Endothelial cell of umbilical vein (primary cell): ENCODE results near the gene UQCRC1. TPM values are rescaled to one million over a fixed set of nuclear protein-coding genes. Genes with fewer than 3 reads are reported as not detected.

Experiments
- BruUV-seq: library from RNA; stranded (reverse); fragments of 400-500 nt; replicated peaks from 2 replicates; lab custom pipeline; 2021; lab: Mats Ljungman, UMichigan
- CTCF ChIA-PET: fragments of 300-600, 350-600 bp; sonication (Branson Sonifier 250); formaldehyde crosslinking; loops from one replicate; lab custom pipeline; 2021; ENCODE audit warnings: antibody characterized with exemption, inconsistent platforms; lab: Charles Lee
- POLR2A ChIA-PET: fragments of 300-600, 350-600 bp; sonication (Branson Sonifier 250); formaldehyde crosslinking; loops from one replicate; lab custom pipeline; 2021; ENCODE audit warnings: antibody characterized with exemption, inconsistent platforms; lab: Charles Lee
- DNase-seq: peaks from one replicate; pipeline ENCODE4 v3.0.0-alpha.2; 2011; ENCODE audit warnings: low read depth, low spot score
- FAIRE-seq: peaks from 2 replicates; lab custom pipeline; 2011; peaks lifted over from hg19 to GRCh38; lab: Jason Lieb, UNC
- H2AFZ ChIP-seq: 2 replicates; pipeline ENCODE4 v1.6.0; 2012; ENCODE audit warnings: low read depth, low read length, control low read depth, inconsistent platforms
- H3K27ac ChIP-seq: 2 replicates; pipeline ENCODE4 v1.5.1; 2011; ENCODE audit warnings: low read depth, mild to moderate bottlenecking, control low read depth, low read length, moderate library complexity; ENCODE audit not compliant: insufficient read depth
- H3K27me3 ChIP-seq, 2 experiments: 2 replicates each; pipeline versions ENCODE4 v1.6.0 to v1.6.1; 2011; ENCODE audit warnings: low read length in 2 of 2, mixed read lengths in 1 of 2; ENCODE audit not compliant: control insufficient read depth in 2 of 2, insufficient read depth in 2 of 2
- H3K36me3 ChIP-seq, 2 experiments: 2 replicates in 1 of 2; 3 replicates in 1 of 2; pipeline ENCODE4 v1.5.1; 2011; ENCODE audit warnings: low read length in 2 of 2, mild to moderate bottlenecking in 1 of 2, moderate library complexity in 1 of 2; ENCODE audit not compliant: control insufficient read depth in 2 of 2, insufficient read depth in 2 of 2; ENCODE audit errors: extremely low read depth in 1 of 2
- H3K4me1 ChIP-seq: 3 replicates; pipeline ENCODE4 v1.5.1; 2011; ENCODE audit warnings: mild to moderate bottlenecking, low read length; ENCODE audit not compliant: control insufficient read depth, insufficient read depth; ENCODE audit errors: extremely low read depth
- H3K4me2 ChIP-seq: 2 replicates; pipeline ENCODE4 v1.6.1; 2011; ENCODE audit warnings: low read length, control low read depth, mixed read lengths; ENCODE audit not compliant: insufficient read depth
- H3K4me3 ChIP-seq, 3 experiments: fragments of 200-600 bp in 1 of 3; sonication (generic), shearing (Covaris generic) in 1 of 3; replicated peaks in 1 of 3; 2 replicates each; pipeline ENCODE4 v1.5.1; 2011 to 2016; ENCODE audit warnings: control low read depth in 3 of 3, low read length in 3 of 3, mild to moderate bottlenecking in 2 of 3, inconsistent platforms in 1 of 3, low read depth in 1 of 3, moderate library complexity in 1 of 3; ENCODE audit not compliant: insufficient read depth in 1 of 3
- H3K79me2 ChIP-seq: 2 replicates; pipeline ENCODE4 v1.6.0; 2012; ENCODE audit warnings: low read length, inconsistent platforms; ENCODE audit not compliant: control insufficient read depth, insufficient read depth
- H3K9ac ChIP-seq: replicated peaks from 2 replicates; pipeline ENCODE3; 2011; ENCODE audit warnings: low read length, control low read depth; ENCODE audit not compliant: insufficient read depth; ENCODE audit errors: extremely low read depth
- H3K9me1 ChIP-seq: replicated peaks from 3 replicates; pipeline ENCODE4 v1.6.0; 2011; ENCODE audit warnings: mild to moderate bottlenecking, low read length; ENCODE audit not compliant: control insufficient read depth, insufficient read depth; ENCODE audit errors: extremely low read depth
- H3K9me3 ChIP-seq: replicated peaks from 2 replicates; pipeline ENCODE4 v1.5.1; 2012; ENCODE audit warnings: low read length, inconsistent platforms; ENCODE audit not compliant: control insufficient read depth, insufficient read depth
- H4K20me1 ChIP-seq: replicated peaks from 2 replicates; pipeline ENCODE3; 2011; ENCODE audit warnings: mild to moderate bottlenecking, low read length; ENCODE audit not compliant: control insufficient read depth, insufficient read depth; ENCODE audit errors: extremely low read depth
- EZH2 ChIP-seq: IDR thresholded peaks from 2 replicates; pipeline ENCODE4 v1.6.1; 2012; ENCODE audit warnings: borderline replicate concordance, low read depth, mild to moderate bottlenecking, moderate library complexity, low read length, inconsistent platforms; ENCODE audit not compliant: severe bottlenecking
- FOS ChIP-seq: IDR thresholded peaks from 2 replicates; pipeline ENCODE4 v1.6.1; 2011; ENCODE audit warnings: mild to moderate bottlenecking, low read length, moderate library complexity, borderline replicate concordance; ENCODE audit not compliant: insufficient read depth
- GATA2 ChIP-seq: IDR thresholded peaks from 2 replicates; pipeline ENCODE4 v1.7.0; 2011; ENCODE audit warnings: low read depth, mild to moderate bottlenecking, moderate library complexity, mixed read lengths, low read length; ENCODE audit not compliant: insufficient read length, insufficient read depth
- JUN ChIP-seq: IDR thresholded peaks from 2 replicates; pipeline ENCODE4 v1.6.1; 2011; ENCODE audit warnings: borderline replicate concordance, low read depth; ENCODE audit not compliant: insufficient read length, insufficient read depth
- MYC ChIP-seq: IDR thresholded peaks from one replicate; pipeline ENCODE4 v1.6.1; 2011; ENCODE audit warnings: mild to moderate bottlenecking, low read depth, low read length
- POLR2A ChIP-seq: IDR thresholded peaks from 2 replicates; pipeline ENCODE4 v1.6.1; 2012; ENCODE audit warnings: low read depth, mild to moderate bottlenecking, control low read depth, low read length
- POLR2AphosphoS5 ChIP-seq: IDR thresholded peaks from 2 replicates; pipeline ENCODE4 v1.6.1; 2012; ENCODE audit warnings: low read depth, mild to moderate bottlenecking, control low read depth, low read length, moderate library complexity; ENCODE audit not compliant: insufficient read depth
- dilution Hi-C: fragments of 300-500 bp; cut with MboI; formaldehyde crosslinking; loops from one replicate; pipeline ENCODE4 v1.15.0; 2019; ENCODE audit warnings: low sequenced_read_pairs; ENCODE audit not compliant: extremely low pct_ligation_motif_present
- intact Hi-C: fragments of 100-400 bp; cut with micrococcal nuclease; formaldehyde crosslinking; loops from one replicate; pipeline ENCODE4 v1.10.0; 2022
- polyA plus RNA-seq, 4 experiments: library from polyadenylated mRNA; depleted of rRNA in 3 of 4; stranded (reverse) in 3 of 4; unstranded in 1 of 4; fragments of >200 nt; gene quantifications; 2 replicates each; pipeline versions ENCODE4 v1.2.1 to v1.2.3, GENCODE V29; 2011 to 2012; ENCODE audit warnings: missing spikeins in 1 of 4
- total RNA-seq: library from RNA; stranded (reverse); gene quantifications from 2 replicates; pipeline ENCODE4 v1.2.3, GENCODE V29; 2021
- TF ChIP-seq, protein P1 (sequence below): IDR thresholded peaks from 2 replicates; pipeline ENCODE4 v1.6.1; 2011; ENCODE audit not compliant: insufficient read depth, insufficient read length
- TF ChIP-seq, protein P2 (sequence below), 2 donors: IDR thresholded peaks; 1 replicate in 1 of 2; 2 replicates in 1 of 2; pipeline ENCODE4 v1.5.1; 2011; ENCODE audit warnings: low read length in 2 of 2, mild to moderate bottlenecking in 2 of 2, moderate library complexity in 2 of 2, control low read depth in 1 of 2, inconsistent platforms in 1 of 2, low read depth in 1 of 2; ENCODE audit not compliant: insufficient read depth in 1 of 2; ENCODE audit errors: extremely low read depth in 1 of 2

Gene UQCRC1
- total and polyA plus RNA-seq, 2 donors (not counting 3 experiments of a cell fraction or from before 2014, with no cell fraction given) = 184 to 427 TPM

DNA sequence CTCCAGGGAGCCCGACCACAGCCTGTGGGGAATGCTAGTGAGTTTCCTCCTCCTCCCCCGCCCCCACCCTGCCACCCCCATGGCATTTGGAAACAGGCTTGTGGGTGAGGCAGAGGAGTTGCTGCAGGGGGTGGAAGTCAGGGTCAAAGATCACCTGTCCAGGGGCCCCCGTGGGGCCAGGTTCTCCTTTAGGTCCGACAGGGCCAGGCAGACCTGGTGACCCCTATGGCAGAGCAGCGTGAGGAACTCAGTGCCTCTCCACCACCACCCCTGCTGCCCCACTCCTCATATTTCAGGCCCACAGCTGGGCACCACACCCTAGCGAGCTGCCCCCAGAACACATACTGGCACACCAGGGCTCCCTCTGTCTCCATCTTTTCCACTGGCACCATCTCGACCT is 36.9 kb downstream of the UQCRC1 start:
- H3K9me1 ChIP-seq = no peaks in the 10 kb centered on the region
- CTCF ChIA-PET = interaction anchor here (1.3 to 2.2 kb wide), 4 partner anchors 14 to 137 kb away, joined by 3 to 7 read pairs (median 4); partner anchors contain the start of genes PFKFB4 and SLC26A6
- H3K27me3 ChIP-seq = no peaks in the 10 kb centered on the region
- H3K9ac ChIP-seq = no peak overlapping the region
- dilution Hi-C loops (no loop called here), intact Hi-C loops (no loop called here)
- H4K20me1 ChIP-seq = no peaks in the 10 kb centered on the region
- no peaks in the 10 kb centered on the region for H3K36me3 ChIP-seq
- no peaks in the 10 kb centered on the region for H3K9me3 ChIP-seq
- H3K4me3 ChIP-seq = no peak overlapping the region
- DNase-seq (no peak), FAIRE-seq (no peak)
- no peak overlapping the region for H3K27ac ChIP-seq
- H3K79me2 ChIP-seq = no peaks in the 10 kb centered on the region
- no peak overlapping the region for H3K4me2 ChIP-seq
- H2AFZ ChIP-seq = no peak overlapping the region
- H3K4me1 ChIP-seq = no peaks in the 10 kb centered on the region
- BruUV-seq = no TSS peak
- POLR2A ChIA-PET = no interaction called here
- TF ChIP-seq EZH2 (no peak), JUN (no peak), FOS (no peak), GATA2 (no peak), POLR2AphosphoS5 (no peak), POLR2A (no peak), MYC (no peak)
- TF ChIP-seq, protein P1, sequence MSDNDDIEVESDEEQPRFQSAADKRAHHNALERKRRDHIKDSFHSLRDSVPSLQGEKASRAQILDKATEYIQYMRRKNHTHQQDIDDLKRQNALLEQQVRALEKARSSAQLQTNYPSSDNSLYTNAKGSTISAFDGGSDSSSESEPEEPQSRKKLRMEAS = no peak
- TF ChIP-seq, protein P2, sequence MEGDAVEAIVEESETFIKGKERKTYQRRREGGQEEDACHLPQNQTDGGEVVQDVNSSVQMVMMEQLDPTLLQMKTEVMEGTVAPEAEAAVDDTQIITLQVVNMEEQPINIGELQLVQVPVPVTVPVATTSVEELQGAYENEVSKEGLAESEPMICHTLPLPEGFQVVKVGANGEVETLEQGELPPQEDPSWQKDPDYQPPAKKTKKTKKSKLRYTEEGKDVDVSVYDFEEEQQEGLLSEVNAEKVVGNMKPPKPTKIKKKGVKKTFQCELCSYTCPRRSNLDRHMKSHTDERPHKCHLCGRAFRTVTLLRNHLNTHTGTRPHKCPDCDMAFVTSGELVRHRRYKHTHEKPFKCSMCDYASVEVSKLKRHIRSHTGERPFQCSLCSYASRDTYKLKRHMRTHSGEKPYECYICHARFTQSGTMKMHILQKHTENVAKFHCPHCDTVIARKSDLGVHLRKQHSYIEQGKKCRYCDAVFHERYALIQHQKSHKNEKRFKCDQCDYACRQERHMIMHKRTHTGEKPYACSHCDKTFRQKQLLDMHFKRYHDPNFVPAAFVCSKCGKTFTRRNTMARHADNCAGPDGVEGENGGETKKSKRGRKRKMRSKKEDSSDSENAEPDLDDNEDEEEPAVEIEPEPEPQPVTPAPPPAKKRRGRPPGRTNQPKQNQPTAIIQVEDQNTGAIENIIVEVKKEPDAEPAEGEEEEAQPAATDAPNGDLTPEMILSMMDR (IDR thresholded peaks at IDR 0.05; ENCODE audit: extremely low read depth in 1 of 2, insufficient read depth in 1 of 2, low read depth in 1 of 2, low read length in 2 of 2) = no peak
